ENCODE measurements around the gene SH3YL1. TPM values are rescaled to one million over a fixed set of nuclear protein-coding genes. Genes with fewer than 3 reads are reported as not detected.

The SH3YL1 gene
- total RNA-seq, 1 donor from 2014 or later, result 196 TPM

- no peak for DNase-seq (ENCODE audit: low spot score)
Measured at GRCh38 chr2:258933-259332, 4.9 kb downstream of the SH3YL1 start.

DNA sequence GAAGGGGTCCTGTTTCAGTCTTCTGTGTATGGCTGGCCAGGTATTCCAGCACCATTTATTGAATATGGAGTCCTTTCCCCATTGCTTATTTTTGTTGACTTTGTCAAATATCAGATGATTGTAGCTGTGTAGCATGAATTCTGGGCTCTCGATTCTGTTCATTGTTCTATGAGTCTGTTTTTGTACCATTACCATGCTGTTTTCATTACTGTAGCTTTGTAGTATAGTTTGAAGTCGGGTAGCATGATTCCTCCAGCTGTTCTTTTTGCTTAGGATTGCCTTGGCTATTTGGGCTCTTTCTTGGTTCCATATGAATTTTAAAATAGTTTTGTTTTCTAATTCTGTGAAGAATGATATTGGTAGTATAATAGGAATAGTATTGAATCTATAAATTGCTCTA is 6.0 kb downstream of the SH3YL1 start:
- DNase-seq (ENCODE audit: low spot score), result no peak

GRCh38 chr2:257429-257828 is 6.4 kb downstream of the SH3YL1 start:
- no peak for DNase-seq (ENCODE audit: low spot score)

- DNase-seq (ENCODE audit: low spot score), result no peak
Measured at GRCh38 chr2:256094-256493, 7.7 kb downstream of the SH3YL1 start.

- no peak for DNase-seq (ENCODE audit: low spot score)
Measured at GRCh38 chr2:255195-255594, 8.6 kb downstream of the SH3YL1 start.

- no peak for DNase-seq (ENCODE audit: low spot score)
Measured at GRCh38 chr2:254241-254640, 9.6 kb downstream of the SH3YL1 start.

GRCh38 chr2:253202-253638 is 10.6 kb downstream of the SH3YL1 start:
- DNase-seq (ENCODE audit: low spot score), result no peak

DNA sequence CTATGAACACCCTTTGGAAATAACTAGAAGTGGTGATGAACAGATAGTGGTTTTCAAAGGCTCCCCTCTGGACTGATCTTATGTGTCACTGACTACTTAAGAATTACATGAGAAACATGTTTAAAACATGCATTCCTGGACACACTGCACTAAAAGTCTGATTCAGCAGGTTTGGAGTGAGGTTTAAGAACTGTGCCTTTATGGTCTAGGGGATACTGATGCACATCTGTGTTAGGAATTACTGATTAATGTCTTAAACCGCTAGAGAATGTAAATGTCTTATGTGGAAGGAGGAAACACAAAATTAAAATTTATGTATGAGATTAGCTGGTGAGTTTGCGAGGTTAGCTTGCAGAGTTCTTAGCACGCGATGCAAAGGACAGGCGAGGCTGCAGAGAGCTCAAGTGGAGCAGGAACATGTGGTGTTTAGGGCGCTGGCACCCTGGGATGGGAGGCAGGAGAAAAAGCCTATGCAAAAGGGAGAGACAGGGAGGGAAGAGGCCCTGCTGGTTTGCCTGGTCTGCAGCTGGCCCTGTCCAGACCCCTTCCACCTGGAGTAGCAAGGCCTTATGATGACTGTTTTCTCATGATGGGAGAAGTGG is 11.7 kb downstream of the SH3YL1 start:
- no peak for DNase-seq (ENCODE audit: low spot score)

DNA sequence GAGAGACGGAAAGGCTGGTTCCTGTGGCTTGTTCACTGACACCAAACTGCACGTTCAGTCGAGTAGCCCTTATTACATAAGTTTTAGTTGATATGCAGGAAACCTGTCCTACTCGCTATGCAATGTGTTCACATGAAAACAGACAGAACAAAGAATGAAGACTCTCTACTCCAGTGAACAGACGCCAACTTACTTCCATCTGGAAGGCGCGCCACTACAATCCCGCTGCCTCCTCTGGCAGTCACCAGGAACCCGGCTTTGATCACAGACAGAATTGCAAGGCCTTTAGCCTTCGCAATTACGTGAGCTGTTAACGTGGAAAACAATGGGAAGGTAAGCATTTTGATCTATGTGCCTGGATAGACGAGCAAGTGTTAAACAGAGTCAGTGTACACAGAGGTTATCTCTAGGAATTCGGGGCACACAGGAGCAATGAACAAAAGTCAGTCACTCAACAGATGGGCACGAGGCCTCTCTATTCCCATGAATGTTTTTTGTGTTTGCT is 14.2 kb downstream of the SH3YL1 start:
- DNase-seq (ENCODE audit: low spot score), result no peak

DNA sequence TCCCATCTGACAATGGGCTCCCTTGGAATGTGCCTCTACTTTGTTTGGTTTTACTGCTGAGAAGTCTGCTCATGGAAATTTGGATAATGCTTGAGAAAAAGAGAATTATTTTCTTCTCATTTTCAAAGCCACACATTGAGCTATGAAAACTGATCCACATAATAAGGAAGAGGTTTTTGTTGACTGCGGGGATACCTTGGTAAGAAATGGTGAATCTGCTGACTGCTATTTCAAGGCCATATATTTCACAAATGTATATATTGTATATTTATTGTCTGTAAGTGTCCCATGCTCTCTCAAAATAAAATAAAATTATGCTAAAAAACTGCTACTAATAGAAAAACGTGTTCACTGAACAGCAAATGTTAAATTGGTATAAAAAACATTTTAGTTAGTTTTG is 15.1 kb downstream of the SH3YL1 start:
- no peak for DNase-seq (ENCODE audit: low spot score)

GRCh38 chr2:246489-247144 is 17.2 kb downstream of the SH3YL1 start:
- peak; percentile 36 for DNase-seq (ENCODE audit: low spot score)

DNA sequence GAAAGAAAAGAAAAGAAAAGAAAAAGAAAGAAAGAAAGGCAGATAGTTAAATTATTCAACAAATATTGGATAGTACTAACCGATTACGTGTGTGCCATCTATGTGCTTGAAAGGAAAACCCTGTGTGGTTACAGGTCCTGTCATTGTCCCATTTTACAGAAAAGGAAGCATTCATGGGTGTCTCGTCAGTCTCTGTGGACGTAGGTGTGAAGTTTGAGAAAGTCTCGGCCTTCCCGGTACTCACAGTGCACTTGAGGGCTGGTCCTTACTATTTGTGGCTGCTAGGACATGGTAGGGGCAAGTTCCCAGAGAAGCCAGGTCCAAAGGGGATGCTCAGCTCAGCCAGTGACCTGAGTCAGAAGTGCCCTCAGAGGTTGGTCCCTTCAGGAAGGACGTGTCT is 19.3 kb downstream of the SH3YL1 start:
- DNase-seq (ENCODE audit: low spot score), result no peak

- DNase-seq (ENCODE audit: low spot score), result no peak
Measured at GRCh38 chr2:238869-239268, 25.0 kb downstream of the SH3YL1 start.

- DNase-seq (ENCODE audit: low spot score), result no peak
Measured at GRCh38 chr2:238431-238830, 25.4 kb downstream of the SH3YL1 start.

DNA sequence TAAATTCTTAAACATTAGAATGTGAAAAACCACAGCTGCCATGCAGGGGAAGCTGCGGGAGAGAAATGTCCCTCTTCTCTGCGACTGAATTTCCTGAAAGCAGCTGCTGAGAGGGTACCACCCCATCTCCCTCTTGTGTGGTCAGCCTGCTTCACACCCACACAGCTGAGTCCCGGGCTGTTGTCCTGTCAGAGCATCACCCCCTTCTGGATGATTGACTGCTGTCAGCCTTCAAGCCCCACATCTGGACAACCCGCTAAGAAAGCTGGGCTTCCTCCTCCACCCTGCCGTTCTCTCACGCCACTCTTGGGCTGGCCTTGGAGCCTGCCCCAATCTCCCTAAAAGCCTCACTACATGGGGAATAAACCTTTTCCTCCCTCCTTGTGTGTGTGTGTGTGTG is 26.0 kb downstream of the SH3YL1 start:
- DNase-seq (ENCODE audit: low spot score), result no peak

- no peak for DNase-seq (ENCODE audit: low spot score)
Measured at GRCh38 chr2:236993-237539, 26.8 kb downstream of the SH3YL1 start.

GRCh38 chr2:234421-234820 is 29.4 kb downstream of the SH3YL1 start:
- DNase-seq (ENCODE audit: low spot score), result no peak

- DNase-seq (ENCODE audit: low spot score), result no peak
Measured at GRCh38 chr2:233030-233429, 30.8 kb downstream of the SH3YL1 start.

GRCh38 chr2:231521-232185 is 32.2 kb downstream of the SH3YL1 start:
- DNase-seq (ENCODE audit: low spot score), result no peak

DNA sequence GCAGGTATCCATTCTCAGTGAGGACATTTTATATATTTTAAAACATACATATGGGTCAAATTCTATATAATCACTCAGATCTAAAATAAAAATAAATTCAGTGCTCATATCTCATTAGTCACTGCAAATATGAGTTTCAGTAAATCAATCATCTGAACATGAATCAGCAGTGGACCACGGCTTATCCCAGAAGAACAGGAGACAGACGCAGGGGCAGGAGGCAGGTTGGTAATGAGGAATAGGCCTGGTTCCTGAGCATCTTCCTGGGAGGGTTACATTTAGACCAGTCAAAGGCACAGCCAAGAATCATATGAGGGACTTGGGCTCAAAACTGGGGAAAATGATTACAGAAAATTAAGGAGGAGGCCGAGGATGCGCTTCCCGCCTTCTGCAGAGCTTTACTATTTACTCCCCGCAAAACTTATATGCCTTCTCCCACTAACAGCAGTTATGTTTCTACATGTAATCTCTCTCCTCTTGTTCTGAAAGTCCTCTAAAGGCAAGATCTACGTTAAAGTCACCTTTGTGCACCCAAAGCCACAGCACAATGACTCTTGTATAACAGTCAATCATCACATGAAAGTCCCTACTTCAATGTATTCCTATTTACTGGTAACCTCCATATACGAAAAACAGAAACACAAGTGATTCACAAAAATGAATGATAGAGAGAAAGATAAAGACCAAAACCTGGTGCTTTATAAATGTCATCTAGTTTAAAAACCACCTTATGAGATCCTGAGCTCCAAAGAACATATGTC is 35.1 kb downstream of the SH3YL1 start:
- DNase-seq (ENCODE audit: low spot score), result no peak

DNA sequence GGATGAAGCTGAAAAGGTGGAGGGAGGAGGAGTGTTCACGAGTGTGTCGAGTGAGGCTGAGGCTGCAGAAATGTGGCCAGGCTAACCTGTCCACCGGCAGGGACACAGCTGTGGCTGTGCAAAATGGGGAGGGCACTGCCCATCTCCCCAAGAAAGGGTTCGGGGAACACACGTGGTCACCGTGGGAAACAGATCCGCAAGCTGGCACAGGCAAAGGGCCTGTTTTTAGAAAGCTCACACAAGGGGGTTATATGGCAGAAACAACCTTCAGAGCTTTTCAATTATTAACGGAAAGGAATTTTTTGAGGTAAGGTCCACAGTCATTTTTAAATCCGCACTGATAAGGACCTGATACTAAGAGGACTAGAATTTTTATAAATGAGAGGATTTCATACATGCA is 35.7 kb downstream of the SH3YL1 start:
- no peak for DNase-seq (ENCODE audit: low spot score)

All from mucosa of gallbladder (tissue), 1 donor.